HL-60 (cell line): ENCODE data around the gene METTL2B.
"Not testable (repeated sequence)": the region's sequence is repeated elsewhere in the genome, so short reads cannot be mapped to it uniquely, and the experiment has no call there.

Experiments
- CTCF ChIP-seq: IDR thresholded peaks from one replicate; pipeline ENCODE4 v1.5.1; 2011; ENCODE audit warnings: low read length, control low read depth, inconsistent platforms; ENCODE audit not compliant: insufficient read depth
- GABPA ChIP-seq: IDR thresholded peaks from 2 replicates; pipeline ENCODE4 v1.6.1; 2012; ENCODE audit warnings: low read depth
- POLR2AphosphoS5 ChIP-seq: IDR thresholded peaks from 2 replicates; pipeline ENCODE4 v1.6.1; 2012; ENCODE audit warnings: low read depth
- REST ChIP-seq: IDR thresholded peaks from 2 replicates; pipeline ENCODE4 v1.6.1; 2012; ENCODE audit warnings: low read depth; ENCODE audit not compliant: insufficient replicate concordance

- not testable (repeated sequence) for TF ChIP-seq POLR2AphosphoS5, CTCF, REST, GABPA
Observed at GRCh38 chr7:128525584-128525983, 49.0 kb downstream of the METTL2B start.
